GM19238 (cell line): ENCODE data around the gene OGG1.
A peak's percentile ranks its signal among the peaks of the same experiment; 100 is the strongest.

Source experiments
- DNase-seq: peaks from one replicate; pipeline ENCODE4 v3.0.0; 2011; ENCODE audit warnings: low spot score; ENCODE audit not compliant: insufficient read length

Gene OGG1

DNA sequence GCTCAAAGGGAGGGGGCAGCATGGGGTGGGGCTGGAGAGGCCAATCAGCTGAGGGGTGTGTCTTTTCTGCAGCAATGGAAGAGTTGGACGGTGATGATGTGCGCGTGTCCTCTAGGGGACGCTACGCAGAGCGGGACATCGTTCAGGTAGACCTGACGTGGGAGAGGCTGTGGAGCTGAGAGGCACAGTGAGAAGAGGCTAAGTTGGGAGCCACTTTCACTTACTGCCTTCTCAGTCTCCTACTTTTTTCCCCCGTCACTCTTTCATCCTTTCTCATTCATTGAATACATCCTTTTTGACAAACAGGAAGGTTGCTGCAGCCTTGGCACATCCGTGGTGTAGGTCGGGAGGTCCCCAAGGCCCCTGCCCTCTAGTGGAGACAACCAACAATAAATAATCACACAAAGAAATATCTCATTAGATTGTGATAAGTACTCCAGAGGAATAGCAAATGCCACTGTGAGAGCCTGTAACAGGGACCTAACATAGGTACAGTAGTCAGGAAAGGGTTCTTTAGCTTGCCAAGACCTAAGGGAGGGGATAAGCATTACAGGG lies 22.6 kb upstream of the OGG1 start:
- peak; percentile 33 for DNase-seq

DNA sequence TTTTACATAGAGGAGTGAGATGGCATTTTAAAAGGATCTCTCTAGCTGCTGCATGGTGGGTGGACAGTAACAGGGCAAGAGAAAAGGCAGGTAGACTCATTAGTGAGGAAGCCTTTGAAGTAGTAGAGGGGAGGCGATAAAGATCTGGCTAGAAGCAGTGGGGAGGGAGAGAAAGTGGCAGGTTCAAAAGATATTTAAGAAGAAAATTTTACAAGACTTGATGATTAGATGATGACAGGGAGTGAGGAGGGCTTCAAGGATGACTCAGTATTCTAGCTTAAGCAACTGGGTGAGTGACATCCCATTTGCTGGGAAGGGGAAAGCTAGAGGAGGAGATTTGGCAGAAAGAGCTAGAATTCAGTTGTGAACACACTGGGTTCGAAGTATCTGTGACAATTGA lies 22.0 kb upstream of the OGG1 start:
- no peak for DNase-seq

DNA sequence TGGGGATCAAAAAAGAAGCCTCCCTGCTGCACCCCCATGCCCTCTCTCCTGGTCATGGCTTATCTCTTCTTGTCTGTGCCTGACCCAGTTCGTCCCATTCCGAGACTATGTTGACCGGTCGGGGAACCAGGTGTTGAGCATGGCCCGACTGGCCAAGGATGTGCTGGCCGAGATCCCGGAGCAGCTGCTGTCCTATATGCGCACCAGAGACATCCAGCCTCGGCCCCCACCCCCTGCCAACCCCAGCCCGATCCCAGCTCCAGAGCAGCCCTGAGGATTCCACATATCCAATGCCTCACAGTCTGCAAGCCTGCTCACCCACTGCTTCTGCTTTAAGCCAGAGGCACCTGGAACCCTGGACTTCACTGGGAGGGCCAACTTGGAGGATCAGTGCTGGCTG lies 20.3 kb upstream of the OGG1 start:
- DNase-seq = no peak

DNA sequence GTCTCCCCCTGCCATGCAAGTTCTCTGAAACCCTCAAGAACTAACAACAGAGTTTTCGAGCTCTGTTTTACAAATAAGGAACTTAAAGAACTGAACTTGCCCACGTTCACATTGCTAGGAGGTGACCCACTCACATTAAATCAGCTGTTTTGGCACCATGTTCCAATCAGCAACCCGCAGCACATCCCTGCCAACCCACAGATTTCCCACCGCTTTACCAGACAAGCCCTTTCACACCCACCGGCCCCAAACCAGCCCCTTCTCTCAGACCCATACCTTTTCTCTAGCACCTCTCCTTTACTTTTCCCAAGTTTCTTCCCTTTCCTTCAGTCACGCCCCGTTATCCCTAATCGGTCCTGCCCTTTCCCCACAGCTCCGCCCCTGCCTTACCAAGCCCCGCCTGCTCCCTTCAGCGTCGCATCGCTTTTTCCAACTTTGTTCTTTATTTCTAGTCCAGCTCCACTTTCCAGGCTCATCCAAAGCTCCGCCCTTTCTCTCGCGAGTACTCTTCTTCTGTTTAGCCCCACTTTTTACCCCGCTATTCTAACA lies 19.0 kb upstream of the OGG1 start:
- DNase-seq = peak; percentile 48

DNA sequence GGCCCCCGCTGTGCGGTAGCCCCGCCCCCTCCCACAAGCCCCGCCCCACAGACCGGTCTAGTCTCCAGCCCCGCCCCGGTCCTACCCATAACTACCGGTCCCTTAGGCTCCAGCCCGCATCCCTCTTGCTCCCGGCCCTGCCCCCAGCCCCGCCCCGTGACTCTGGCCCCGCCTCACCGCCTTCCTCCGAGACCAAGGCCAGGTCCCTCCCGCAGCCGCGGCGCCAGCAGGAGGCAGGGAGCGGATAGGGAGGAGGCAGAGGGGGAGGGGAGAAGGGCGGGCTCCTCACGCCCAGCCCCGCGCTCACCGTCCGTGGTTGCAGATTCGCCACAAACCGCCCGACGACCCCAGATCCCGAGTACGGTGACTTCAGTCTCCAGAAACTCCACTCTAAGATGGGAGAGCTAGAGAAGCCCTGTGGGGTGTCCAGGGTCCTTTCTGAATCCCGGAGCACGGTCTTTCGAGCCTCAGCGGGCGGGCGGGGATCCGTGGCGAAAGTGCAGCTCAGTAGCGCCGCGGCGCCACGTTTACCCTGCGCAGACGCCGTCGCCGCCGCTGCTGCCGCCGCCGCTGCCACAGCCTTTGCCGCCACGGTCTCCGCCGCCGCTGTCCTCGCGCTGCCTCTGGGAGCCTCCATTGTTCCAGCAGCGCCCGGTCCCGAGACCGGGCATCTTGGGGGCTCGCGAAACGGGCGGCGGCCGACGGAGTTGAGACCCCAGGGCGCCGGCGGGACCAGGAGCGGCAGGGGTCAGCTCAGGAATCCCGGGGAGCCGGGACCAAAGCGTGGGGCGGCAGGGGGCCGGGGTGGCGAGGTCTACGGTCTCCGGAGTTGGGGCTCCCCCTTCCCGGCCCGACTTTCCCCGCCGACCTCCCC lies 18.3 kb upstream of the OGG1 start, which contains the start of gene BRPF1:
BRPF1 (plus strand) TSS at position 530 of the 874 bp plus-strand sequence. CDS start 2,406 bp downstream, outside the sequence.
- DNase-seq = peak; percentile 99

DNA sequence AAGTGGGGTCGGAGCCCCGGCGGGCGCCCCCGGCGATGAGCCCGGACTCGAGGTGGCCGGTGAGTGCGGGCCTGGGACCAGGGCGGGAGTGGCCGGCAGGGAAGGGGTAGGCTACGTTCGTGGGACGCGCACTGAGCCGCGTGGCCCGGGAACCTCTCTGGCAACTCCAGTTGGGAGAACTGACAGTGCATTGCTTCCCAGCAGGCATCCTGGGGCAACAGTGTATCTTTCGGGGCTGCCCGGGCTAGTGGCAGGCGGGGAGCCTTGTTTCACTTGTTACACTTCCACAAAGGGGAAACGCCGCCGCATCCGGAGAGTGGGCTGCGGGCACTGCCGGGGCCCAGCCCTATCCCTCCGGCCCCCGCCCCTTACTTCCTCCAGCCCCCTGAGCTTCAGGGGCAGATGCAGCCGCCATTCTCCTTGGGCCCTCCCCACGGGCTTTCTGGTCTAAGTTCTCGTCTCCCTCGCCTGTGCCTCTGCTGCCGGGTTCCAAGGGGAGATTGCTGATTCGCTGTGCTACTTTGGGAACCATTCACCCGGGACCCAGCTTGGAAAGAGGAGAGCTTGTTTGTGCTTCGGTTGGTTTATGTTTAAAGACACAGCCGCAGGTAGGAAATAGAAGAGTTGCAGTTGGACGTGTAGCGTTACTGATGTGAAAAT lies 17.5 kb upstream of the OGG1 start:
- DNase-seq = peak; percentile 36

DNA sequence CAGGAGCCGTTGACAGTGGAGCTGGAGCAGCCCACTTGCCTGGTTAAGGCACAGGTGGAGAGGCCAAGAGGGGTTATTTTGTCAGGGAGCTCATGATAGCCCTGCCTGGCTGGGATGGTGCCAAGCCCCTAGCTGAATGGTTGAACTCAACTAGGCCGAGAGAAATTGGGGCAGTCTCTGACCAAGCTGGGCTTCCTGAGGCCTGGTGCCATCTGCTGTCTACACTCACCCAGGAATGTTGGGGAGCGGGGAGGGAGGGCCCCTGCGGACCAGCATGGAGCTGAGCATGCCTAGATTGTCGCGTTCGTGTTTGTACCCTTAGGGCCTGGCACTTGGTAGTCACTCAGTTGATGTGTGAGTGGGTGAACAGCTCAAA lies 17.0 kb upstream of the OGG1 start:
- DNase-seq = no peak

DNA sequence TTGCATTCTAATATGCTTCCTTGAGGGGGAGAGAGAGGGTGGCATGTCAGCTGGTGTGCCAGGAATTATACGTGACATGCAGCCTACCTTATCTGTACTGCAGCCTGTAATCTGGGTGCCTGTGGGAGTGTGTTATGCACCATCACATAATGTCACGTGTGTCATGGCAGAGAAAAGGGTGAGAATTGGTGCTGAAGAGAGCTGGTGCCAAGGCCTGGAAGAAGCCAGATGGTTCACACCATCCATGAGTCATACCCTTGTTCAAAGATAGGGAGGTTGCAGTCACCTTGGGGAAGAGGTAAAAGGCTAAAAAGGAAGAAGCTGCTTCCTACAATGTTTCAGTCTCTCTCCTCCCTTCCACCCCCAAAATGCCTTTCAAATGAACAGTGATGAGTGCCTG lies 12.9 kb upstream of the OGG1 start:
- no peak for DNase-seq

DNA sequence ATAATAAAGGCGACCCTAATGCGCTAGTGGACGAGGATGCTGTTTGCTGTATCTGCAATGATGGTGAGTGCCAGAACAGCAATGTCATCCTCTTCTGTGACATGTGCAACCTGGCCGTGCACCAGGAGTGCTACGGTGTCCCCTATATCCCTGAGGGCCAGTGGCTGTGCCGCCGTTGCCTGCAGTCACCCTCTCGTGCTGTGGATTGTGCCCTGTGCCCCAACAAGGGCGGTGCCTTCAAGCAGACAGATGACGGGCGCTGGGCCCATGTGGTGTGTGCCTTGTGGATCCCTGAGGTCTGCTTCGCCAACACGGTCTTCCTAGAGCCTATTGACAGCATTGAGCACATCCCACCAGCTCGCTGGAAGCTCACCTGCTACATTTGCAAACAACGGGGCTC lies 10.6 kb upstream of the OGG1 start:
- no peak for DNase-seq

DNA sequence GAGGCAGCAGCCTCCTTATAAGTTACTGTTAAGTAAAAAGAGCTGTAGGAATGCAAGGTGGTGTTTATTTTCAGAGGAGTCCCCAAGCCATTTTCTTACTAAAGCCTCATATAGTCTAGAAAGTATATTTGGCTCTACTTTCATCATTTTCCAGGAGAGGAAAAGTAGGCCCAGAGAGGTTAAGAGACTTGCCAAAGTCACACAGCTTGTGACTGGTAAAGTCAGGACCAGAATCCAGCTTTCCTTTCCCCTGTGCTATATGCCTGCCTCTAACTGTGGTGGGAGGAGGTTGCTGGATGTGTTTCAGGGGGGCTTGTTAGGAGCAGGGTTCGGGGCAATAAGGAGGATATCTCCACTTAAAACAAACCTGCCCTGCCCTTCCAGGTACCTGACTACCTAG lies 7.2 kb upstream of the OGG1 start:
- no peak for DNase-seq

DNA sequence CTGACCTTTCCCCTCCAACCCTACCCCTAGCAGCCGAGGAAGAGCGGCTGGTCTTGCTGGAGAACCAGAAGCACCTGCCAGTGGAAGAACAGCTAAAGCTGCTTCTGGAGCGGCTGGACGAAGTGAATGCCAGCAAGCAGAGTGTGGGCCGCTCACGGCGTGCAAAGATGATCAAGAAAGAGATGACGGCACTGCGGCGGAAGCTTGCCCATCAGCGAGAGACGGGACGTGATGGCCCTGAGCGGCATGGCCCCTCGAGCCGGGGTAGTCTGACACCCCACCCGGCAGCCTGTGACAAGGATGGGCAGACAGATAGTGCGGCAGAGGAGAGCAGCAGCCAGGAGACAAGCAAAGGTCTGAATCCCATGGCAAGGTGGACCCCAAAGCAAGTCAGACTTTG lies 6.2 kb upstream of the OGG1 start:
- no peak for DNase-seq

DNA sequence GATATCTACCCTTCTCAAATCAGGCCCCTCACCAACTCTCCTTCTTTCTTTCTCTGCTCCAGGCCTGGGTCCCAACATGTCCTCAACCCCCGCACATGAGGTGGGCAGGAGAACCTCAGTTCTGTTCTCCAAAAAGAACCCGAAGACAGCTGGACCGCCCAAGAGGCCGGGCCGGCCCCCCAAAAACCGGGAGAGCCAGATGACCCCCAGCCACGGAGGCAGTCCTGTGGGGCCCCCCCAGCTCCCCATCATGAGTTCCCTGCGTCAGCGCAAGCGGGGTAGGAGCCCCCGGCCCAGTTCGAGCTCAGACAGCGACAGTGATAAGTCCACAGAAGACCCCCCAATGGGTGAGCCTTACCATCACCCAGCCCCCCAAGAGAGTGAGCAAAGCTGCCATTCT lies 5.6 kb upstream of the OGG1 start:
- DNase-seq = no peak

DNA sequence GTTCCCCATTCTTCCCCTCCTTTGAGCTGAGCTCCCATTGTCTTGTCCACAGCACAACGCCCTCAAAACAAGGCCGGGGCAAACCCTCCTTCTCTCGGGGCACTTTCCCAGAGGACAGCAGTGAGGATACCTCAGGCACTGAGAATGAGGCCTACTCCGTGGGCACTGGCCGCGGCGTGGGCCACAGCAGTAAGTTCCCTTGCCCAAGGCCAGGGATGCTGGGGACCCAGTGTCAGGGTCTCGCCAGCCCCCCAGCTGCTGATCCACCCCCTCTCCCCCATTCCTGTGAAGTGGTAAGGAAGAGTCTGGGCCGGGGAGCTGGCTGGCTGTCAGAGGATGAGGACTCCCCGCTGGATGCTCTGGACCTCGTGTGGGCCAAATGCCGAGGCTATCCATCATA lies 4.2 kb upstream of the OGG1 start:
- DNase-seq = no peak

DNA sequence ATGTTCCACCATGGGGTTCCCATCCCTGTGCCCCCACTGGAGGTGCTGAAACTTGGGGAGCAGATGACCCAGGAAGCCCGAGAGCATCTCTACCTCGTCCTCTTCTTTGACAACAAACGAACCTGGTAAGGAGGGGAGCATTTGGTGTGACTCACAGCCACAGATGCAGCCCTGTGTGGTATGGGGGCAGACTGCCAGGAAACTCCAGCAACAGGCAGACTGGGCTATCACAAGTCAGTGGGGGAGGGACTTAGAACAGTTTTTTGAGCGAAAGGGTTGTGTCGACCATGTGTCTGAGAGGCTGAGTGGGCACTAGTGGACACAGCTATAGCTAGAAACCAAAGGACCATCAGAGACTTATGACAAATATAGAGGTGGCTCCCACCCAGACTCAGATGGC lies 3.4 kb upstream of the OGG1 start:
- DNase-seq = no peak

DNA sequence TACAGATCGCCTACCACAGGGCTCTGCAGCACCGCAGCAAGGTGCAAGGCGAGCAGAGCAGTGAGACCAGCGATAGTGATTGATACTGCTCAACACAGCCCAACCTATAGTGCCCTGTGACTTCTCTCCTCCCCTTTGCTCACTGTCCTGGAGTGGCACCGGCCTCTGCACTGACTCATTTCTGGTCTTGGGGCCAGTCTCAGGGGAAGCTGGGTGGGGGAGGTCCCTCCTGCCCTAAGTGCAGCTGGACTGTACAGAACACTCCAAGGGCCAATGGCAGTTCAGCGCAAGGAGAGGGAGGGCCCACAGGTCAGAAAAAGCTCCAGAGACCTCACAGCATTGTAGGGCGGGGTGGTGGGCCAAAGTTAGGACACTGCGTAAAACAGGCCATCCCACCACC lies 2.5 kb upstream of the OGG1 start:
- DNase-seq = no peak

DNA sequence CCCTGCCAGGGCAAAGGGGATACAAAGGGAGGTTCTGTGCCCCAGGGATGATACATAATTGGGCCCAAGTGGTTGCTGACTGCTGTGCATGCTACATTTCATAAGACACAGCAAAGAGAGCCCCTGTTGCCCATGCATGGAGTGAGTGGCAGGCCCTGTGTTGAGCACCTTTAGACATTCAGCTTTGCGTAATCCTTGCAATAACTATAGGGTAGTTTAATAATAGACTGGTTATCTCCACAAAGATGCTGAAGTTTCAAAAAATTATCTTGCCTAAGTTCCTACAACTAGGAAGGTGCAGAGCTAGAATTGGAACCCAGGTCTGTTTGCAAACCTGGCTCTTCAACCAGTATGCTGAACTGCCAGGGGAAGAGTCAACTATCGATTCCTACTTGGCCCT lies 1.7 kb upstream of the OGG1 start:
- DNase-seq = no peak

DNA sequence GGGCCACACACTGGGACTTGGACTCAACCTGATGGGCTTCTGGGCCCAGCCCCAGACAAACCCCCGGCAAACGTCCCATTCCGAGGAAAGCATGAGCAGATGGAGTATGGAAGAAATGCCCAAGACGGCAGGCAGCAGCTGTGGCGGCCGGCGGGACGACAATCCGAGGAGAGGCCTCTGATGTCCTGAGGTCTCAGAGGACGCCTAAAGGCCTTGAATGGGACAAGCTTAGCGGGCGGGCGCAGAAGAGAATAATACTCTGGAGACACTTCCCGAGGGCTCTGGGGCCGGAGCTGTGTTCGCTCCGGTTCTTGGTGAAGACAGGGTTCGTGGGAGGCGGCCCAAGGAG lies 482 bp upstream of the OGG1 start:
- DNase-seq = no peak

DNA sequence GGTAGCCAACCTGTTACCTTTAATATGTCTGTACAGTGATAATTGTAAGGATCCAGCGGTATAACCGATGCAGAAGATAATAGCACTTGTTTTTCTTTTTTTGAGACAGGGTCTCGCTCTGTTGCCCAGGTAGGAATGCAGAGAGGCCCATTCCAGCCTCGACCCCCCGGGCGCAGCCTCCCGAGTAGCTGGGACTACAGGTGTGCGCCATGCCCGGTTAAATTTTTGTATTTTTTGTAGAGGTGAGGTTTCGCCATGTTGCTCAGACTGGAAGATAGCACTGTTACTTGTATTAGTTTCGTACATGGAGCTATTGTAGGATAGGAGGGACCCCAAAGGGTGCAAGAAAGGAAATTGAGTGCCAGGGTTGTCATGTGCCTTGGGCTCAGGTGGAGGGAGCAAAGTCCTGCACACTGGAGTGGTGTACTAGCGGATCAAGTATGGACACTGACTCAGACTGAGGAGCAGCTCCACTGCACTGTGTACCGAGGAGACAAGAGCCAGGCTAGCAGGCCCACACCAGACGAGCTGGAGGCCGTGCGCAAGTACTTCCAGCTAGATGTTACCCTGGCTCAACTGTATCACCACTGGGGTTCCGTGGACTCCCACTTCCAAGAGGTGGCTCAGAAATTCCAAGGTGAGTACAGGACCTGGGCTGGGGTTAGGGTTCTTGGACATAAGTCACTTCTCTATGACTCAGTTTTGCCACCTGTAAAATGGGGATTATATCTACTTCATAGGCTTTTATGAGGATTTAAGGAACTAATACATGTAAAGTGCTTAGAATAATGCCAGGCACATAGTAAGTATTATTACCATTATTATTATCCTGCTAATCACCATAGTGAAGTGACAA lies 1.0 kb downstream of the OGG1 start:
- no peak for DNase-seq

DNA sequence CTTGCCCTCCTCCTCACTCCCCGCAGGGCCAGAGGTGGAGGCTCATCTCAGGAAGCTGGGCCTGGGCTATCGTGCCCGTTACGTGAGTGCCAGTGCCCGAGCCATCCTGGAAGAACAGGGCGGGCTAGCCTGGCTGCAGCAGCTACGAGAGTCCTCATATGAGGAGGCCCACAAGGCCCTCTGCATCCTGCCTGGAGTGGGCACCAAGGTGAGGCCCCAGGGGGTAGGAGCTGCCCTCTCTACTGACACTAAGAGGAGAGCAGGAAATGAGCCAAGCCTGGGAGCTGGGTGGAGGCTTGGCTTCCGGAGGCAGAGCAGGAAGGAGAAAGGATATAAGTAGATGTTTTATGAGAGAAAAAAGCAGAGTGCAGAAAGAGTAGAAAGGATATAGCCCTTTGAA lies 4.9 kb downstream of the OGG1 start:
- no peak for DNase-seq

DNA sequence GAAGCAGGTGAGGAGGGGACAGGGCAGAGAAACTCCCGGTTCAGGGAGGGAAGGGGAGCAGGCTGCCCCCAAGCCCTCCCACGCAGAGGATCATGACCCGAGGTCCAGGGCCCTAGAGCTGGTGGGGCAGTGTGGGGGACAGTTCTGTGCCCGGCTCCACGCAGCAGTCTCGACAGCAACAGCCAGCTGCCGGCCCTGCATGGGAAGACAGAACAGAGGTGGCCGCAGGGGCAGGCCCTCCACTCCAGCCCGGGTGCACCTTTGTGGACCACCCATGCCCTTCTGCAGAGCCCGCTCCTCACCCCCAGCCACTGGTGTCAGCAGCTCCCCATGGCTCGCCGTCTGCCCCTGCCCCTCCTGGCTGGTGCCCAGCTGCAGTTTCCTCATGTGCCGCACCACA lies 7.7 kb downstream of the OGG1 start:
- DNase-seq = no peak

DNA sequence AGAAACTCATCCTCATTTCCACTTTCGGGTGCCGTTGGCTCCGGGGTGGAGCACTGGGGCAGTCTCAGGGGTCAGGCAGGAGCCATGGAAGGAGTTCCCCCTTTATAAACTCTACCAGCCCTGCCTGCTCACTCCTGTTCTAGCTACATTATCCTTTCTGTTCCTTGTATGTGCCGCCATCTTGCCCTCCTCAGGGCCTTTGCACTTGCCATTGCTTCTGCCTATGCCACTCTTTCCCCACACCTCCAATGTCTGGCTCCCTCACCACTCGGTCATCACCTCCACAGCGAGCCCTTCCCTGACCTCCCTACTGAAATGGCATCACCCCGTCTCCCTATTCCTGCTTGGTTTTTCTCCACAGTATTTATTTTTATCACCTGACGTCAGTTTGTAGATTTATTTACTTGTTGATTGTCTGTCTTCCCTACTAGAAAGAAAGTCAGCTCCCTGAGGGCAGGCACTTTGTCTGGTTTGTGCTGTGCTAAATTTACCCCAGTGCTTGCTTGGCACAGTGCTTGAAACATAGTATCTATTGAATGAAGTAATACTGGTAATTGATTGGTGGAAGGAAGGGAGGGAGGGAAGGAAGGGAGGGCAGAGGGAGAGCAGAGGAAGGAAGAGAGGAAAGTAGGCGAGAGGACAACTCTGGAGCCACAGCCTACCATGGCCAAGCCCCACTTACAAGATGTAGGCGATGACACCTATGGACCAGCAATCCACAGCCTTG lies 11.2 kb downstream of the OGG1 start:
- DNase-seq = no peak
